GM19035 (cell line): Measurements from ENCODE around the gene CX3CL1.

Source experiments
- ATAC-seq: cut with Tn5 transposase; IDR thresholded peaks from one replicate; pipeline ENCODE4 v1.9.1; 2021; ENCODE audit not compliant: unreplicated experiment

Gene CX3CL1

GRCh38 chr16:57432989-57433388, 60.7 kb downstream of the CX3CL1 start:
- ATAC-seq: no peak

DNA sequence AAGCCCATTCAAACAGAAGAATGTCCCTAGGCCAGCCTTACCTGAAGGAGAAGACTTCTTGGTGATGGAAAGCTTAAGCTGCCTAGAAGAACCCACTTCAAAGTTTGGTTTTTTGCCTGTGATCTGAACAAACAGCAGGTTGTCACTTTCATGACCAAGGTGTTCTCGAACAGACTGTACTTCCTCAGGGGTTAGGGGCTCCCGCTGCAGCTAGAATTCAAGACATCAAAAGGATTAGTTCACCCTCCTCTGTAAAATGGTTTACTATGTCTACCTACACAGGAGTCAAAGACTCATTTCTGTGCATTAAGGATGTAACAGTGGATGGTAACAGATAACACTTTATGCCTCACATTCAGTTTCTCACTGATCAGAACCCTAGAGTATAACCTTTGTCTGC, 61.7 kb downstream of the CX3CL1 start:
- ATAC-seq: no peak
